Choroid plexus epithelial cell (primary cell): ENCODE data around the gene NAPA.

Experiments used
- DNase-seq: peaks from one replicate; pipeline ENCODE4 v3.0.0-alpha.2; 2010; ENCODE audit warnings: low read depth
- H3K4me3 ChIP-seq: 2 replicates; pipeline ENCODE4 v1.5.1; 2011; ENCODE audit warnings: low read depth, mild to moderate bottlenecking, control low read depth, low read length, moderate library complexity
- CTCF ChIP-seq: conservative IDR thresholded peaks from 2 replicates; pipeline ENCODE4 v1.5.1; 2011; ENCODE audit warnings: low read depth, mild to moderate bottlenecking, control low read depth, inconsistent platforms, low read length, moderate library complexity

Gene NAPA

GRCh38 chr19:47459477-47459876 lies 55.4 kb downstream of the NAPA start:
- H3K4me3 ChIP-seq = no peak overlapping the region
- no peak for DNase-seq
- no peak for TF ChIP-seq CTCF

GRCh38 chr19:47458672-47459071 lies 56.2 kb downstream of the NAPA start:
- H3K4me3 ChIP-seq = no peak overlapping the region
- TF ChIP-seq CTCF = no peak
- DNase-seq = no peak

- no peak overlapping the region for H3K4me3 ChIP-seq
- TF ChIP-seq CTCF = no peak
- DNase-seq = no peak
These were observed 58.0 kb downstream of the NAPA start for GRCh38 chr19:47456721-47457474.

- no peak for TF ChIP-seq CTCF
- no peak overlapping the region for H3K4me3 ChIP-seq
- DNase-seq = no peak
These were observed 64.4 kb downstream of the NAPA start for GRCh38 chr19:47450478-47450877.

- no peak for TF ChIP-seq CTCF
- no peak for DNase-seq
- H3K4me3 ChIP-seq = no peak overlapping the region
These were observed 66.5 kb downstream of the NAPA start for GRCh38 chr19:47448360-47448727.

GRCh38 chr19:47447470-47448359 lies 67.1 kb downstream of the NAPA start:
- no peak for TF ChIP-seq CTCF
- no peak for DNase-seq
- no peak overlapping the region for H3K4me3 ChIP-seq
